ENCODE data around the gene SIGLEC5.
"Not testable (repeated sequence)": the region's sequence is repeated elsewhere in the genome, so short reads cannot be mapped to it uniquely, and the experiment has no call there.

SIGLEC5 gene, protein sequence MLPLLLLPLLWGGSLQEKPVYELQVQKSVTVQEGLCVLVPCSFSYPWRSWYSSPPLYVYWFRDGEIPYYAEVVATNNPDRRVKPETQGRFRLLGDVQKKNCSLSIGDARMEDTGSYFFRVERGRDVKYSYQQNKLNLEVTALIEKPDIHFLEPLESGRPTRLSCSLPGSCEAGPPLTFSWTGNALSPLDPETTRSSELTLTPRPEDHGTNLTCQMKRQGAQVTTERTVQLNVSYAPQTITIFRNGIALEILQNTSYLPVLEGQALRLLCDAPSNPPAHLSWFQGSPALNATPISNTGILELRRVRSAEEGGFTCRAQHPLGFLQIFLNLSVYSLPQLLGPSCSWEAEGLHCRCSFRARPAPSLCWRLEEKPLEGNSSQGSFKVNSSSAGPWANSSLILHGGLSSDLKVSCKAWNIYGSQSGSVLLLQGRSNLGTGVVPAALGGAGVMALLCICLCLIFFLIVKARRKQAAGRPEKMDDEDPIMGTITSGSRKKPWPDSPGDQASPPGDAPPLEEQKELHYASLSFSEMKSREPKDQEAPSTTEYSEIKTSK

DNA sequence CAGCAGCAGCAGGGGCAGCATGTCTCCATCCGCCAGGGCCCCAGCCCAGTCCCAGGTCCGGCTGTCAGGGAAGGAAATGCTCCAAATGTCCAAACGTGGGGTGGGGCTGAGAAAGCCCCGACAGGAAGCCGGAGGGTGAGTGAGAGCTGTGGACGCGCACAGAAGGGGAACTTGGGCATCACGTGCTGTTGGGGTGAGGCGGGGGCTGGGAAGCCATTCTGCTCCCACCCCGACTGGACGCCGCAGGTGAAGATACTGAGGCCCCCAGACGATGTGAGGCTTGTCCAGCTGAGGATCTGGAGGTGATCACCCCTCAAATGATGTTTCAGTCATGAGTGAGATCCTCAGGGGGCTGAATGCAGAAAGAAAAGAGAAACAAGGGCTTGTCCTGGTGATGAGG lies at the start of gene SIGLEC5:
Gene SIGLEC5 (minus strand): TSS at position 87 of the 400 bp plus-strand sequence. CDS start 66 bp downstream, at position 21.
- in situ Hi-C loops (cut with HindIII; ENCODE audit: low sequenced_read_pairs) = not testable (repeated sequence)

DNA sequence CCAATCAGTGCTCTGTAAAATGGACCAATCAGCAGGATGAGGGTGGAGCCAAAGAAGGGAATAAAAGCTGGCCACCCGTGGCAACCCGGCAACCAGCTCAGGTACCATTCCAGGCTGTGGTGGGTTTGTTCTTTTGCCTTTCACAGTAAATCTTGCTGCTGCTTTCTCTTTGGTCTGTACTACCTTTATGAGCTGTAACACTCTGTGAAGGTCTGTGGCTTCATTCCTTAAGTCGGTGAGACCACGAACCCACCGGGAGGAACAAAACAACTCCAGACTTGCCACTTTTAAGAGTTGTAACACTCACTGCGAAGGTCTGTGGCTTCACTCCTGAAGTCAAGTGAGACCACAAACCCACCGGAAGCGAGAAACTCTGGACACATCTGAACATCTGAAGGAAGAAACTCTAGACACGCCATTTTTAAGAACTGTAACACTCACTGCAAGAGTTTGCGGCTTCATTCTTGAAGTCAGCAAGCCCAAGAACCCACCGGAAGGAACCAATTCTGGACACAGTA lies 46.4 kb upstream of the SIGLEC5 start:
- in situ Hi-C loops (cut with HindIII; ENCODE audit: low sequenced_read_pairs) = no loop called here

- in situ Hi-C loops (cut with HindIII; ENCODE audit: low sequenced_read_pairs) = not testable (repeated sequence)
Observed at GRCh38 chr19:51675911-51676565, 45.8 kb upstream of the SIGLEC5 start.

DNA sequence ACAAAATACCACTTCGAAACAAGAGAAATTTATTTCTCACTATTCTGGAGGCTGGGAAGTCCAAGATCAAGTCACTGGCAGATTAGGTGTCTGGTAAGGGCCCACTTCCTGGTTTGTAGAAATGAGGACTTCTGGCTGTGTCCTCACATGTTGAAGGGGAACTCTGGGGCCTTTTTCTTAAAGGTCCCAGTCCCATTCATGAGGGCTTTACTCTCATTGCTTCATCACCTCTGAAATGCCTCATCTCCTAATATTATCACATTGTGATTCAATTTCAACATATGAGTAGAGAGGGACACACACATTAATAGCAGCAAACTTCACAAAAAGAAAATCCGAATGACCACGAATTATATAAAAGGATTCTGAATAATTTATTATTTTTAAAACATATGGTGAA lies 38.0 kb upstream of the SIGLEC5 start:
- in situ Hi-C loops (cut with HindIII; ENCODE audit: low sequenced_read_pairs) = no loop called here

DNA sequence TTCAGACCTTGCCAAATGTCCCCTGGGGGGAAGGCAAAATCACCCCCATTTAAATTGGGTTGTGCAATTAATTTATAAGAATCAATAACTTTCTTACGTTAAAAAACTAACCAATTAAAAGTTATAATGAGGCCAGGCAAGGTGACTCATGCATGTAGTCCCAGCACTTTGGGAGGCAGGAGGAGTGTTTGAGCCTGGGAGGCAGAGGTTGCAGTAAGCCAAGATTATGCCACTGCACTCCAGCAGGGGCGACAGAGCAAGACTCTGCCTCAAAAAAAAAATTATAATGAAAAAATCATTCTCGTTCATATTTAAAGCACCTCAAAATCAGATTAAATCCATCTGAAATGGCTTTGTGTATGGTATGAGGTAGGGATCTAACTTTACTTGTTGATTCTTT lies 34.8 kb upstream of the SIGLEC5 start:
- in situ Hi-C loops (cut with HindIII; ENCODE audit: low sequenced_read_pairs) = no loop called here

- in situ Hi-C loops (cut with HindIII; ENCODE audit: low sequenced_read_pairs) = no loop called here
Observed at GRCh38 chr19:51664131-51664530, 33.9 kb upstream of the SIGLEC5 start.

GRCh38 chr19:51663650-51664049 lies 33.4 kb upstream of the SIGLEC5 start:
- in situ Hi-C loops (cut with HindIII; ENCODE audit: low sequenced_read_pairs) = no loop called here

GRCh38 chr19:51660975-51661600 lies 30.9 kb upstream of the SIGLEC5 start:
- in situ Hi-C loops (cut with HindIII; ENCODE audit: low sequenced_read_pairs) = no loop called here

- in situ Hi-C loops (cut with HindIII; ENCODE audit: low sequenced_read_pairs) = no loop called here
Observed at GRCh38 chr19:51654783-51655182, 24.6 kb upstream of the SIGLEC5 start.

DNA sequence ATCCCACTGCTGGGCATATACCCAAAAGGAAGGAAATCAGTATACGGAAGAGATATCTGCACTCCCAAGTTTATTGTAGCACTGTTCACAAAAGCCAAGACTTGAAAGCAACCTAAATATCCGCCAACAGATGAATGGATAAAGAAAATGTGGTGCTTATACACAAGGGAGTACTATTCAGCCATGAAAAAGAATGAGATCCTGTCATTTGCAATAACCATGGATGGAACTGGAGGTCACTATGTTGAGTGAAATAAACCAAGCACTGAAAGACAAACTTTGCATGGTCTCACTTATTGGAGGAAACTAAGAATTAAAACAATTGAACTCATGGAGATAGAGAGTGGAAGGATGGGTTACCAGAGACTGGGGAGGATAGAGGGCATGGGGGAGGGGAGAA lies 23.0 kb upstream of the SIGLEC5 start:
- in situ Hi-C loops (cut with HindIII; ENCODE audit: low sequenced_read_pairs) = no loop called here

DNA sequence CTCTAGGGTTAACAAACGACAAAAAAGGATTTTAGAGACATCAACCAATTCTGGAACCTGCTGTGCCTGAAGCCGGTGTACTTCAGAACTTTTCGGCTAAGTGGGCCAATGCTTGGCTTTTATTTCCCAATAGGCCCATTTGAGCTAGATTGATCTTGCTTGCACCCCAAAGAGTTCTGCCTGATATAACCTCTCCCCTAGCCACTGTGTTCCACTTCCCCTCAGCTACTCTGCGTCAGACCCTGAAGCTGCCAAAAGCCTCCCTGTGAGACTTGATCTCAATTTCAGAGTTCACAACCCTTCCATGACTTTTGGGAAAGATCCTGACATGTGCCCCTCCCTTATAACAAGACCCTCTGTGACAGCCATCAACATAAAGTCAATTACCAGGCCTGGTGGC lies 22.1 kb upstream of the SIGLEC5 start:
- in situ Hi-C loops (cut with HindIII; ENCODE audit: low sequenced_read_pairs) = no loop called here

DNA sequence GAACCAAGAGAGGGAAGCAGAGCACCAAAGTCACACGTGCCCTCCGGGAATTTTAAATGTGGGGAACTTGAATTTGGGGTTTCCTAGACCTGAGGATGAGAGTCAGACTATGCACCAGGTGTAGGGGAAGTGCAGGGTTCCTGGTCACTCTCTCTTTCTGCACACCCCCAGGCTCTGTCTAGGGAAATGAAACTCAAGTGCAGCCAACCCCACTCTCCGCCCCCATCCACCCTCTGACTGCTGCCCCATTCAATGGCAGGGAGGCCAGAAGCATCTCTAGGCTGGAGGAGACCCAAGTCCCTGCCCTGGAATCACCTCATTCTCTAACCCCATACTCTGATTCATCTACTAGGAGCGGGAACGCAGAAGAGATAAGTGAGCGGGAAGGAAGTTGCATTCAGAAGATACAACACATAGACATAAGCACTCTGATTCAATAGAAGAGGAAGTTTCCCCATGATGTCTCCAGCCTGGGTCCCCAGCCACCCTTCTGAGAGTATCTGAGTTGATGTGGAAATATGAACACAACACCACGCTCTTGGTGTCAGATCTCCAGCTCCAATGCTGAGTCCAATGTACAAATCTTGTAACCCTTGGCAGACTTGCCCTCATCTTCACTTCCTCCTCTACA lies 21.1 kb upstream of the SIGLEC5 start:
- in situ Hi-C loops (cut with HindIII; ENCODE audit: low sequenced_read_pairs) = no loop called here

DNA sequence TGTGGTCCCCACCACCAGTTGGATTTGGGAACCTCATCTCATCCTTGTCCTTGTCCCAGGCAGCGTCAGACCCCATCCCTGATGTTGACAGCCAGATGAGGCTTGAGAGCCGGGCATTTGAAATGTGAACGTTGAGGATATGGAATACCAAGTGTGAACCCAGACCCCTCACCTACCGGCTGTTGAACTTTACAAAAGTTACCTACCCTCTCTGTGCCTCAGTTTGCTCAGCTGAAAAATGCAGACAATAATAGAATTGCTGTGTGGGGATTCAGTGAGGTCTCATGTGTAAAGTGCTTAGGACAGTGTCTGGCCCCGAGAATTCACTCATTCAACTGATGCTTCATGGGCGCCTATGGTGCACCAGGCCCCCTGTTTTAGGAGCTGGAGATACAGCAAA lies 17.1 kb upstream of the SIGLEC5 start:
- in situ Hi-C loops (cut with HindIII; ENCODE audit: low sequenced_read_pairs) = no loop called here

DNA sequence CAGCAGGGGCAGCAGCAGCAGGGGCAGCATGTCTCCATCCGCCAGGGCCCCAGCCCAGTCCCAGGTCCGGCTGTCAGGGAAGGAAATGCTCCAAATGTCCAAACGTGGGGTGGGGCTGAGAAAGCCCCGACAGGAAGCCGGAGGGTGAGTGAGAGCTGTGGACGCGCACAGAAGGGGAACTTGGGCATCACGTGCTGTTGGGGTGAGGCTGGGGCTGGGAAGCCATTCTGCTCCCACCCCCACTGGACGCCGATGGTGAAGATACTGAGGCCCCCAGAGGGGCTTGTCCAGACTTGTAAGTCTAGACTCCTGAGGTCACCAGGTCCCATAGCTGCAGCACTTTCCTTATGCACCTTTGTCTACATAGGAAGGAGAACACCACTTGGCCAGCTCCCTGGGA lies 16.5 kb upstream of the SIGLEC5 start, which contains the start of gene SIGLEC14:
Gene SIGLEC14 (minus strand): TSS at position 96 of the 400 bp plus-strand sequence. CDS start 66 bp downstream, at position 30.
- in situ Hi-C loops (cut with HindIII; ENCODE audit: low sequenced_read_pairs) = not testable (repeated sequence)

GRCh38 chr19:51644636-51645271 lies 14.6 kb upstream of the SIGLEC5 start:
- in situ Hi-C loops (cut with HindIII; ENCODE audit: low sequenced_read_pairs) = no loop called here

DNA sequence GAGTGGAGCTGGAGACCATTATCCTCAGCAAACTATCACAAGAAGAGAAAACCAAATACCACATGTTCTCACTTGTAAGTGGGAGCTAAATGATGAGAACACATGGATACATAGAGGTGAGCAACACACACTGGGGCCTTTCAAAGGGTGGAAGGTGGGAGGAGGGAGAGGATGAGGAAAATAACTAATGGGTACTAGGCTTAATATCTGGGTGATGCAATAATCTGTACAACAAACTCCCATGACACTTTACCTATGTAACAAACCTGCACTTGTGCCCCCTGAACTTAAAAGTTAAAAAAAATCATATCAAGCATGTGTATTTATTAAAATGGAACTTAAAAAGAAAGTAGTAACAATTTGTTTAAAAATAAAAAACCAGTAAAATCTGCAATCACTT lies 11.4 kb upstream of the SIGLEC5 start:
- in situ Hi-C loops (cut with HindIII; ENCODE audit: low sequenced_read_pairs) = no loop called here

- in situ Hi-C loops (cut with HindIII; ENCODE audit: low sequenced_read_pairs) = no loop called here
Observed at GRCh38 chr19:51640386-51640785, 10.2 kb upstream of the SIGLEC5 start.

- in situ Hi-C loops (cut with HindIII; ENCODE audit: low sequenced_read_pairs) = no loop called here
Observed at GRCh38 chr19:51639916-51640315, 9.7 kb upstream of the SIGLEC5 start.

DNA sequence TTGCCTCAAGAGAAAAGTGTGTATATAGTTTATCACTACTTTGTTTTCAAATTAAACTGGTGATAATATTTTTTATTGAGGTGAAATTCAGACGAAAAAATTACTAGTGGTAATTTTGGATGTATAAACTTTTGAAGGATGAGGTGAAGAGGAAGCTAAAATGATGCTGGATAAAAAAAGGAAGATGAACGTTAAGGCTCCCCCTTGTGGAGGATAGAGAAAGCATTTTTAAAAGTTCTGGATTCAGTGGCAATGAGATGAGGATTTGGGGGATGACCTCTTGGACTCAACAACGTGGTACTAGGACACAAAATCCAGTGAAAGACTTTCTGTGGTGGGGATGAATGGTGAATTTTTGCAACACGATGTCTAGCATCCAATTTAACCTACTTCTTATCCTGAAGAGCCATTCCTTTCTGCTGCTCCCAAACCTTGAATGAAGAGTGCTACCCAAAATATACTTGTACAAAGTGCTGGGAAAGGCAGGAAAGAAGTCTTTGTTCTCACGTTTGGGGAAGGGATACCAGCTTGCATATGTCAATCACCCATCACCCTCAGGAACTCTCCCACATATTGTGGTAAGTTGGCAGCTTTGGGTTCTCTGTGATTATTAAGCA lies 7.3 kb upstream of the SIGLEC5 start:
- in situ Hi-C loops (cut with HindIII; ENCODE audit: low sequenced_read_pairs) = no loop called here

DNA sequence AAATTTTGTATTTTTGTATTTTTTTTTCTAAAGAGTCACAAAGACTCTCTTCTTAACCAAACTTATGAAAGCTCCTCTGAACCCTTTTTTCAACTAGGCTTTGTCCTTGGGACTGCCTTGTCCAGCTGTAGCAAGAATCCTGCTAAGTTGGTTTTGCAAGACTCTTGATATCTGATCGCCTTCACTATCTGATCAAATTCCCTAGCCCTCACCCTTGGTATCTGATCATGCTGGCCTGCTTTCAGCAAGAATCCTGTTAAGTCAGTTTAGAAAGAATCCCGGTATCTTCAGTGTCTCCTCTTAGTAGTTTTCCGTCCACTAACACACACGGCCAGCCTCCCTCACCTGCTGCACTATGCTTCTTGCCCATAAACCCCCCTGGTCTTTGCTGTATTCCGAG lies 1.9 kb upstream of the SIGLEC5 start:
- in situ Hi-C loops (cut with HindIII; ENCODE audit: low sequenced_read_pairs) = no loop called here
